ENCODE results near the gene ZMYND8.
"Not testable (repeated sequence)": the region's sequence is repeated elsewhere in the genome, so short reads cannot be mapped to it uniquely, and the experiment has no call there.

ZMYND8 gene

GRCh38 chr20:47263465-47264084 lies 92.9 kb downstream of the ZMYND8 start:
- Histone ChIP-seq H3K27me3 (no peaks in the 10 kb centered on the region), H3K9me3 (no peaks in the 10 kb centered on the region), H3K27ac (peak overlapping the region; percentile 31 to 40), H3K4me3 (no peak overlapping the region), H3K36me3 (peaks cover 15 to 43% (median 20%) of the 10 kb centered on the region in 3 donors), H3K4me1 (peaks cover 0 to 27% (median 10%) of the 10 kb centered on the region in 4 donors)
- DNase-seq: no peak
- no peak for TF ChIP-seq CTCF (IDR thresholded peaks at IDR 0.05)
- intact Hi-C loops (cut with DNase I; ENCODE audit: low total_unique reads): no loop called here

- H3K27me3 ChIP-seq: no peaks in the 10 kb centered on the region
- H3K9me3 ChIP-seq: no peaks in the 10 kb centered on the region
- no peak overlapping the region for H3K4me3 ChIP-seq
- intact Hi-C loops (cut with DNase I; ENCODE audit: low total_unique reads): no loop called here
- H3K4me1 ChIP-seq: peaks cover 0 to 32% (median 14%) of the 10 kb centered on the region in 4 donors
- TF ChIP-seq CTCF (IDR thresholded peaks at IDR 0.05): no peak
- no peak for DNase-seq
- peak overlapping the region; percentile 31 to 40 for H3K27ac ChIP-seq
- H3K36me3 ChIP-seq: peaks cover 15 to 38% (median 20%) of the 10 kb centered on the region in 3 donors
Observed at GRCh38 chr20:47263080-47263464, 93.4 kb downstream of the ZMYND8 start.

GRCh38 chr20:47262365-47263013 lies 94.0 kb downstream of the ZMYND8 start:
- Histone ChIP-seq H3K4me1 (peaks cover 0 to 38% (median 17%) of the 10 kb centered on the region in 4 donors), H3K27me3 (no peaks in the 10 kb centered on the region), H3K36me3 (peaks cover 15 to 32% (median 20%) of the 10 kb centered on the region in 3 donors), H3K4me3 (no peak overlapping the region), H3K27ac (peak overlapping the region in 1 of 2 donors; percentile 40), H3K9me3 (no peaks in the 10 kb centered on the region)
- no peak for DNase-seq
- intact Hi-C loops (cut with DNase I; ENCODE audit: low total_unique reads): no loop called here
- no peak for TF ChIP-seq CTCF (IDR thresholded peaks at IDR 0.05)

- no peak for DNase-seq
- no peaks in the 10 kb centered on the region for H3K9me3 ChIP-seq
- intact Hi-C loops (cut with DNase I; ENCODE audit: low total_unique reads): no loop called here
- H3K4me3 ChIP-seq: no peak overlapping the region
- no peak overlapping the region for H3K27ac ChIP-seq
- TF ChIP-seq CTCF (IDR thresholded peaks at IDR 0.05): no peak
- peaks cover 0 to 43% (median 20%) of the 10 kb centered on the region in 4 donors for H3K4me1 ChIP-seq
- no peaks in the 10 kb centered on the region for H3K27me3 ChIP-seq
- H3K36me3 ChIP-seq: peaks cover 15 to 30% (median 20%) of the 10 kb centered on the region in 3 donors
Observed at GRCh38 chr20:47262008-47262364, 94.5 kb downstream of the ZMYND8 start.

- H3K36me3 ChIP-seq: peaks cover 15 to 30% (median 20%) of the 10 kb centered on the region in 3 donors
- H3K4me3 ChIP-seq; H3K27ac ChIP-seq; H3K9me3 ChIP-seq; intact Hi-C loops (cut with DNase I; ENCODE audit: low total_unique reads); DNase-seq; H3K27me3 ChIP-seq: not testable (repeated sequence)
- peaks cover 0 to 50% (median 26%) of the 10 kb centered on the region in 4 donors for H3K4me1 ChIP-seq
Observed at GRCh38 chr20:47261161-47261774, 95.2 kb downstream of the ZMYND8 start.

GRCh38 chr20:47260540-47261126 lies 95.9 kb downstream of the ZMYND8 start:
- H3K9me3 ChIP-seq; DNase-seq; H3K27ac ChIP-seq; H3K27me3 ChIP-seq; H3K4me3 ChIP-seq; intact Hi-C loops (cut with DNase I; ENCODE audit: low total_unique reads): not testable (repeated sequence)
- Histone ChIP-seq H3K36me3 (peaks cover 15 to 30% (median 20%) of the 10 kb centered on the region in 3 donors), H3K4me1 (peaks cover 0 to 53% (median 26%) of the 10 kb centered on the region in 4 donors)
